ENCODE data around the gene CEP120.
"Not testable (repeated sequence)": the region's sequence is repeated elsewhere in the genome, so short reads cannot be mapped to it uniquely, and the experiment has no call there.

The CEP120 gene

GRCh38 chr5:123371575-123372179 is 51.5 kb downstream of the CEP120 start:
- peak; percentile 15 for DNase-seq

- DNase-seq, result no peak
These were observed 53.7 kb downstream of the CEP120 start for GRCh38 chr5:123369371-123369968.

GRCh38 chr5:123367739-123368138 is 55.5 kb downstream of the CEP120 start:
- no peak for DNase-seq

GRCh38 chr5:123365156-123365555 is 58.0 kb downstream of the CEP120 start:
- DNase-seq, result no peak

GRCh38 chr5:123364441-123365155 is 58.6 kb downstream of the CEP120 start:
- DNase-seq, result no peak

GRCh38 chr5:123360910-123361309 is 62.3 kb downstream of the CEP120 start:
- DNase-seq, result no peak

- no peak for DNase-seq
These were observed 63.0 kb downstream of the CEP120 start for GRCh38 chr5:123360201-123360571.

- DNase-seq, result no peak
These were observed 63.6 kb downstream of the CEP120 start for GRCh38 chr5:123359454-123360200.

GRCh38 chr5:123358751-123359150 is 64.5 kb downstream of the CEP120 start:
- no peak for DNase-seq

GRCh38 chr5:123358304-123358703 is 64.9 kb downstream of the CEP120 start:
- DNase-seq, result no peak

GRCh38 chr5:123351820-123352219 is 71.4 kb downstream of the CEP120 start:
- no peak for DNase-seq

GRCh38 chr5:123351240-123351639 is 72.0 kb downstream of the CEP120 start:
- DNase-seq, result no peak

- DNase-seq, result no peak
These were observed 72.5 kb downstream of the CEP120 start for GRCh38 chr5:123350742-123351141.

GRCh38 chr5:123344816-123345426 is 78.3 kb downstream of the CEP120 start:
- DNase-seq, result no peak

GRCh38 chr5:123340928-123341327 is 82.3 kb downstream of the CEP120 start:
- DNase-seq, result no peak

GRCh38 chr5:123308377-123308776 is 114.8 kb downstream of the CEP120 start:
- not testable (repeated sequence) for DNase-seq

GRCh38 chr5:123305751-123306150 is 117.5 kb downstream of the CEP120 start:
- DNase-seq, result no peak

GRCh38 chr5:123304777-123305316 is 118.4 kb downstream of the CEP120 start:
- DNase-seq, result no peak

GRCh38 chr5:123303802-123304201 is 119.4 kb downstream of the CEP120 start:
- DNase-seq, result no peak

GRCh38 chr5:123300266-123300665 is 122.9 kb downstream of the CEP120 start:
- no peak for DNase-seq

- DNase-seq, result no peak
These were observed 124.1 kb downstream of the CEP120 start for GRCh38 chr5:123299136-123299535.

- no peak for DNase-seq
These were observed 124.7 kb downstream of the CEP120 start for GRCh38 chr5:123298335-123299030.
